K562 (cell line): ENCODE measurements around the gene UROS. TPM values are rescaled to one million over a fixed set of nuclear protein-coding genes. Genes with fewer than 3 reads are reported as not detected.

Experiments
- ATAC-seq: fragments of 200-7000 bp; cut with Tn5 transposase; 3 replicates; pipeline ENCODE4 v1.9.1; 2020; ENCODE audit warnings: moderate library complexity
- BruUV-seq: library from RNA; stranded (reverse); fragments of 400-500 nt; replicated peaks from 2 replicates; lab custom pipeline; 2021; lab: Mats Ljungman, UMichigan
- CTCF ChIA-PET: fragments of 300-600 bp; formaldehyde crosslinking; extraction: SDS; loops from one replicate; lab custom pipeline; 2021; ENCODE audit warnings: low intra/inter-chr PET ratio; lab: Yijun Ruan, JAX
- POLR2A ChIA-PET: fragments of 300-600, 350-650 bp; sonication (Branson Sonifier 250); formaldehyde crosslinking; extraction: SDS; loops from one replicate; lab custom pipeline; 2021; ENCODE audit warnings: antibody characterized with exemption, inconsistent platforms; lab: Yijun Ruan, JAX
- DNase-seq, 4 experiments: peaks; one replicate each; pipeline versions ENCODE4 v3.0.0 to v3.0.0-alpha.2; 2011 to 2018; ENCODE audit warnings: low spot score in 3 of 4, mixed read lengths in 3 of 4; ENCODE audit errors: extremely low read depth in 1 of 4
- FAIRE-seq: peaks from 2 replicates; lab custom pipeline; 2011; peaks lifted over from hg19 to GRCh38; lab: Jason Lieb, UNC
- H2AFZ ChIP-seq: 2 replicates; pipeline ENCODE4 v1.6.0; 2011; ENCODE audit warnings: low read depth, low read length, control low read depth, inconsistent platforms
- H3K27ac ChIP-seq: fragments of 200-600 bp; 3 replicates; pipeline ENCODE4 v1.8.0; 2011; ENCODE audit warnings: low read depth, mild to moderate bottlenecking, control low read depth, inconsistent platforms, low read length, moderate library complexity, mixed read lengths; ENCODE audit errors: extremely low read depth
- H3K27me3 ChIP-seq, 2 experiments: fragments of 300-600 bp in 1 of 2; 2 replicates in 1 of 2; 3 replicates in 1 of 2; pipeline versions ENCODE4 v1.6.0 to v1.8.0; 2011; ENCODE audit warnings: inconsistent platforms in 2 of 2, low read length in 2 of 2, mild to moderate bottlenecking in 1 of 2, mixed read lengths in 1 of 2, moderate library complexity in 1 of 2; ENCODE audit not compliant: control insufficient read depth in 2 of 2, insufficient read depth in 2 of 2
- H3K36me3 ChIP-seq: fragments of 300-600 bp; 3 replicates; pipeline ENCODE4 v1.8.0; 2011; ENCODE audit warnings: mild to moderate bottlenecking, low read length, inconsistent platforms; ENCODE audit not compliant: control insufficient read depth, insufficient read depth
- H3K4me1 ChIP-seq, 2 experiments: fragments of 200-600 bp in 1 of 2; replicated peaks in 1 of 2; 2 replicates in 1 of 2; 3 replicates in 1 of 2; pipeline versions ENCODE4 v1.5.1 to v1.8.0; 2011; ENCODE audit warnings: inconsistent platforms in 2 of 2, low read length in 2 of 2, mild to moderate bottlenecking in 1 of 2, mixed read lengths in 1 of 2, moderate library complexity in 1 of 2; ENCODE audit not compliant: control insufficient read depth in 2 of 2, insufficient read depth in 2 of 2
- H3K4me2 ChIP-seq: 2 replicates; pipeline ENCODE4 v1.6.1; 2011; ENCODE audit warnings: low read length, control low read depth, inconsistent platforms, mixed read lengths; ENCODE audit not compliant: insufficient read depth
- H3K4me3 ChIP-seq: fragments of 200-600 bp; sonication (generic), shearing (Covaris generic); 2 replicates; pipeline ENCODE4 v1.5.1; 2016; ENCODE audit warnings: control low read depth, inconsistent platforms
- H3K79me2 ChIP-seq: fragments of 200-600 bp; 3 replicates; pipeline ENCODE4 v1.8.0; 2011; ENCODE audit warnings: low read length, inconsistent platforms; ENCODE audit not compliant: control insufficient read depth, insufficient read depth
- H3K9ac ChIP-seq, 2 experiments: 2 replicates each; pipeline versions ENCODE4 v1.6.0 to v1.6.1; 2011; ENCODE audit warnings: low read depth in 2 of 2, low read length in 2 of 2, control low read depth in 1 of 2, inconsistent platforms in 1 of 2, mild to moderate bottlenecking in 1 of 2, mixed read lengths in 1 of 2; ENCODE audit not compliant: insufficient read depth in 1 of 2
- H3K9me1 ChIP-seq: one replicate; pipeline ENCODE4 v1.6.0; 2011; ENCODE audit warnings: inconsistent platforms, mild to moderate bottlenecking, low read length, moderate library complexity; ENCODE audit not compliant: control insufficient read depth, insufficient read depth
- H3K9me3 ChIP-seq: replicated peaks from 2 replicates; pipeline ENCODE4 v1.5.1; 2011; ENCODE audit warnings: low read depth, low read length, inconsistent platforms; ENCODE audit not compliant: control insufficient read depth, insufficient read depth
- H4K20me1 ChIP-seq: replicated peaks from 2 replicates; pipeline ENCODE4 v1.6.1; 2011; ENCODE audit warnings: low read length, inconsistent platforms, mixed read lengths; ENCODE audit not compliant: control insufficient read depth, insufficient read depth
- E2F3 ChIP-seq: fragments of 250-450 bp; sonication (Bioruptor Pico); IDR thresholded peaks from 2 replicates; pipeline ENCODE4 v1.4.0; 2020; ENCODE audit warnings: mild to moderate bottlenecking
- MCM7 ChIP-seq, 2 experiments: fragments of 450-650 bp; IDR thresholded peaks; 2 replicates each; pipeline ENCODE4 v1.6.1; 2016 to 2018
- NR2C2 ChIP-seq, 2 experiments: fragments of 200-800 bp in 1 of 2; sonication (Bioruptor generic) in 1 of 2; sonication (generic) in 1 of 2; formaldehyde crosslinking in 1 of 2; IDR thresholded peaks; 2 replicates each; pipeline versions ENCODE4 v1.6.1 to v1.8.0; 2016 to 2022; ENCODE audit warnings: mild to moderate bottlenecking in 1 of 2, missing compliant biosample characterization in 1 of 2, missing genetic modification characterization in 1 of 2, missing genetic modification reagents in 1 of 2
- SAFB2 ChIP-seq: fragments of 200-400 bp; formaldehyde crosslinking; IDR thresholded peaks from 2 replicates; pipeline ENCODE4 v1.6.1; 2018; ENCODE audit warnings: borderline replicate concordance, low read length, low read depth, moderate library complexity; ENCODE audit not compliant: severe bottlenecking
- ZKSCAN3 ChIP-seq: fragments of 250-450 bp; sonication (Bioruptor Pico); IDR thresholded peaks from 2 replicates; pipeline ENCODE4 v1.4.0; 2020
- ZNF134 ChIP-seq: fragments of 250-450 bp; sonication (Bioruptor Pico); conservative IDR thresholded peaks from 2 replicates; pipeline ENCODE4 v1.4.0; 2020
- ZNF24 ChIP-seq: fragments of 450-650 bp; IDR thresholded peaks from 2 replicates; pipeline ENCODE4 v1.6.1; 2016
- ZNF253 ChIP-seq: fragments of 250-450 bp; sonication (Bioruptor Pico); conservative IDR thresholded peaks from 2 replicates; pipeline ENCODE4 v1.6.1; 2021; ENCODE audit warnings: mild to moderate bottlenecking
- WGBS: fragments of 100-300 bp; shearing (Covaris generic); methylation state at CpG from one replicate; pipeline ENCODE4 v1.1.6; 2016; ENCODE audit warnings: low coverage, mixed read lengths; ENCODE audit not compliant: insufficient coverage; ENCODE audit errors: missing lambda C conversion rate; 5-methylcytosine and 5-hydroxymethylcytosine counted together
- in situ Hi-C: fragments of 300-500 bp; cut with MboI; formaldehyde crosslinking; loops from 4 replicates; pipeline ENCODE4 v1.15.0; 2018; ENCODE audit warnings: inconsistent platforms, mixed read lengths
- intact Hi-C: fragments of 100-400 bp; cut with micrococcal nuclease; formaldehyde crosslinking; loops from 2 replicates; pipeline ENCODE4 v1.14.2; 2022
- polyA plus RNA-seq, 8 experiments: library from polyadenylated mRNA; depleted of rRNA in 4 of 8; stranded (reverse) in 5 of 8; unstranded in 3 of 8; fragments of >200 nt; fragmentation: Nextera tagmentation in 2 of 8; fragmentation: Illumina TruSeq in 1 of 8; extraction: Ambion mirVana in 2 of 8; extraction: Trizol in 1 of 8; gene quantifications; 2 replicates each; pipeline versions ENCODE4 v1.2.1 to v1.2.3, GENCODE V29; 2011 to 2014; ENCODE audit warnings: inconsistent platforms in 1 of 8, missing spikeins in 1 of 8
- total RNA-seq, 7 experiments: library from RNA; depleted of rRNA in 6 of 7; stranded (reverse); fragments of >200 nt in 6 of 7; fragmentation: Illumina TruSeq in 2 of 7; extraction: Trizol in 2 of 7; gene quantifications; 2 replicates each; pipeline versions ENCODE4 v1.2.1 to v1.2.3, GENCODE V29; 2011 to 2021; ENCODE audit warnings: low replicate concordance in 1 of 7
- TF ChIP-seq, protein P1 (sequence below): fragments of 250-450 bp; sonication (Bioruptor Pico); IDR thresholded peaks from 2 replicates; pipeline ENCODE4 v1.4.0; 2020; ENCODE audit warnings: mild to moderate bottlenecking, moderate library complexity

UROS gene
- total and polyA plus RNA-seq, 9 of the 15 experiments (the other 6 are each of a cell fraction or from before 2014, with no cell fraction given): 6.4 to 39.1 (median 32.3) TPM

DNA sequence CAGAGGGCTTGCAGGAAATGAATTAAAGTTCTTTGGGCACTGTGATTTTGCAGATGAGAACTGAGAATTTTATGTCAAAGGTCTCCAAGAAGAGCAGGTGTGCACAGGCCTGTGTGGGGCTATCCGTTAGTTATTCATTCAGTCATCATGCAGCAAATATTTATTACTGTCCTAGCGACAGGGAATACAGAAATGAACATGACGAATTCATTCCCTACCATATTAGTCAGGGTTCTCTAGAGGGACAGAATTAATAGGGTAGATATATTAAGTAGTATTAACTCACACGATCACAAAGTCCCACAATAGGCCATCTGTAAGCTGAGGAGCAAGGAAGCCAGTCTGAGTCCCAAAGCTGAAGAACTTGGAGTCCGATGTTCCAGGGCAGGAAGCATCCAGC lies 44.5 kb downstream of the UROS start (continued):
- TF ChIP-seq NR2C2 (CRISPR knock-in tag; IDR thresholded peaks at IDR 0.05): no peak
- no peak for TF ChIP-seq NR2C2 (tag; IDR thresholded peaks at IDR 0.05)
- no peak for TF ChIP-seq ZKSCAN3 (CRISPR knock-in tag)

DNA sequence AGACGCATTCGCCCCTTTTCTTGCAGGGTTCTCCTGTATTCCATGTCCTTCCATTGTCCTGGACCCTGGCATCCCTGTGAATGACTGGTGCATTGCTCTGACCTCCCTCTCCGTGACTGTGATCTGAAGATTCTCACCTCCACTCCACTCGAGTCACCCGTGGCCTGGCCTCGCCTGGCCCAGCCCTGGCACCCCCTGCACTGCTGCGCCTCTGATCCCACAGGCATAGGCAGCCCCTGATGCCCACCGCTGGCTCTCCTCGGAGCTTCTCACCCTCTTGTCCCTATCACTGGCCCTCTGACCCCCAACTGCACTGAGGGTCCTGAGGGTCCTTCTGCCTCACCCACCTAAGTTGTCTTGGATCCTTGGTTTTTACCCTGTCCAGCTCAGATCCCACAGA lies 45.3 kb downstream of the UROS start:
- Histone ChIP-seq H3K36me3 (no peaks in the 10 kb centered on the region), H3K9ac (no peak overlapping the region), H3K4me2 (no peak overlapping the region), H3K27me3 (no peaks in the 10 kb centered on the region), H3K4me1 (peaks cover 0 to 9% of the 10 kb centered on the region in 2 experiments; a peak in 2 of 5 replicates), H2AFZ (no peak overlapping the region), H3K9me1 (no peaks in the 10 kb centered on the region), H3K27ac (no peak overlapping the region), H3K9me3 (no peaks in the 10 kb centered on the region), H3K79me2 (no peaks in the 10 kb centered on the region), H3K4me3 (no peak overlapping the region)
- DNase-seq (no peak), ATAC-seq (no peak), FAIRE-seq (no peak)
- in situ Hi-C loops: no loop called here
- POLR2A ChIA-PET: no interaction called here
- BruUV-seq: no TSS peak
- CTCF ChIA-PET: no interaction called here
- intact Hi-C loops: no loop called here
- TF ChIP-seq, protein P1, sequence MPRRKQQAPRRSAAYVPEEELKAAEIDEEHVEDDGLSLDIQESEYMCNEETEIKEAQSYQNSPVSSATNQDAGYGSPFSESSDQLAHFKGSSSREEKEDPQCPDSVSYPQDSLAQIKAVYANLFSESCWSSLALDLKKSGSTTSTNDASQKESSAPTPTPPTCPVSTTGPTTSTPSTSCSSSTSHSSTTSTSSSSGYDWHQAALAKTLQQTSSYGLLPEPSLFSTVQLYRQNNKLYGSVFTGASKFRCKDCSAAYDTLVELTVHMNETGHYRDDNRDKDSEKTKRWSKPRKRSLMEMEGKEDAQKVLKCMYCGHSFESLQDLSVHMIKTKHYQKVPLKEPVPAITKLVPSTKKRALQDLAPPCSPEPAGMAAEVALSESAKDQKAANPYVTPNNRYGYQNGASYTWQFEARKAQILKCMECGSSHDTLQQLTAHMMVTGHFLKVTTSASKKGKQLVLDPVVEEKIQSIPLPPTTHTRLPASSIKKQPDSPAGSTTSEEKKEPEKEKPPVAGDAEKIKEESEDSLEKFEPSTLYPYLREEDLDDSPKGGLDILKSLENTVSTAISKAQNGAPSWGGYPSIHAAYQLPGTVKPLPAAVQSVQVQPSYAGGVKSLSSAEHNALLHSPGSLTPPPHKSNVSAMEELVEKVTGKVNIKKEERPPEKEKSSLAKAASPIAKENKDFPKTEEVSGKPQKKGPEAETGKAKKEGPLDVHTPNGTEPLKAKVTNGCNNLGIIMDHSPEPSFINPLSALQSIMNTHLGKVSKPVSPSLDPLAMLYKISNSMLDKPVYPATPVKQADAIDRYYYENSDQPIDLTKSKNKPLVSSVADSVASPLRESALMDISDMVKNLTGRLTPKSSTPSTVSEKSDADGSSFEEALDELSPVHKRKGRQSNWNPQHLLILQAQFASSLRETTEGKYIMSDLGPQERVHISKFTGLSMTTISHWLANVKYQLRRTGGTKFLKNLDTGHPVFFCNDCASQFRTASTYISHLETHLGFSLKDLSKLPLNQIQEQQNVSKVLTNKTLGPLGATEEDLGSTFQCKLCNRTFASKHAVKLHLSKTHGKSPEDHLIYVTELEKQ (CRISPR knock-in tag): no peak
- TF ChIP-seq ZNF24: no peak
- no peak for TF ChIP-seq E2F3 (CRISPR knock-in tag)
- TF ChIP-seq ZNF134: no peak
- no peak for TF ChIP-seq SAFB2
- no peak for TF ChIP-seq MCM7 (IDR thresholded peaks at IDR 0.05)
- no peak for TF ChIP-seq ZNF253 (CRISPR knock-in tag)
- TF ChIP-seq, all 486 proteins: peak for 0
- H4K20me1 ChIP-seq: no peaks in the 10 kb centered on the region
- WGBS: 37% methylated on average over 5 of the region's 9 CpGs
